ENCODE results near the gene ASXL2.
"Not testable (repeated sequence)": the region's sequence is repeated elsewhere in the genome, so short reads cannot be mapped to it uniquely, and the experiment has no call there.

ASXL2 gene

DNA sequence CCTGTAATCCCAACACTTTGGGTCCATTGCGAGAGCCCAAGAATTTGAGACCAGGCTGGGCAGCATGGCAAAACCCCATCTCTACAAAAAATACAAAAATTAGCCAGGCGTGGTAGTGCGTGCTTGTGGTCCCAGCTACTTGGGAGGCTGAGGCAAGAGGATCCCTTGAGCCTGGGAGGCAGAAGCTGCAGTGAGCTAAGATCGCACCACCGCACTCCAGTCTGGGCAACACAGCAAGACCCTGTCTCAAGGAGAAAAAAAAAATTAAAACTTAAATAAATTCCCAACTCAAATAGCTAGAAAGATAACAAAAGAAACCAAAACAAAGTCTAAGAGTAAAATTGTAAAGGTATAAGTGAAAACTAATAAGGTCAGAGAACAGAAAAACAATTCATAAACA is 6.2 kb downstream of the ASXL2 start:
- H3K4me3 Mint-ChIP-seq = no peak overlapping the region
- H3K27ac Mint-ChIP-seq = no peak overlapping the region
- H3K9me3 Mint-ChIP-seq = no peaks in the 10 kb centered on the region
- no peaks in the 10 kb centered on the region for H3K27me3 Mint-ChIP-seq
- H3K4me1 Mint-ChIP-seq = peaks cover 7 to 44% of the 10 kb centered on the region in 2 donors
- DNase-seq (no peak), ATAC-seq (replicated peaks) (no peak)
- H3K36me3 Mint-ChIP-seq = peaks cover 11 to 16% of the 10 kb centered on the region in 2 donors

DNA sequence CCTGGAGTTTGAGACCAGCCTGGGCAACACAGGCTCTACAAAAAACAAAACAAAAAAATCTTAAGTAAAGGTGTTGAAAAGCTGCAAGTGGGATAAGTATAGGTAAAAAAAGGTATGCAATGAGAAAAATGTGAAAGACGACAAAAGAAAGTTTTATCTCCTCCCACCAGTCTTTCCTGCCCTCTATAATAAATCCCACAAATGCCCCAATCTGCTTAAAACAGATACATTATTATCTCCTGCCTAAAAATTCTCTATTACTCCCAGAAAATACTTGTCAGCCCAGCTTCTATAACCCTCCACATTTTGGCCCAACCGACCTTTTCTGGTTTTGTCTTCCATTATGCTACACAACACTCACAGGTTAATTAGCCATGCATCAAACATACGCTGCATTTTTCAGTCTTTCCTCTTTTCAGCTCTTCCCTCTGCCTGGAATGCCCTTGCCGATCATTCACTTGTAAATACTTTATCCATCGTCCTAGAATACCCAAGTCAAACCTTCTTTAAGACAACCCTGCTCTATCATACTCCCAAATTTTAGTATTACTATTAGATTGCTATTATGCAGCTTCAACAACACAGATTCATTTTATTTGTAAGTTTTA is 10.8 kb downstream of the ASXL2 start:
- H3K27me3 Mint-ChIP-seq = no peaks in the 10 kb centered on the region
- peaks cover 10 to 19% of the 10 kb centered on the region in 2 donors for H3K4me1 Mint-ChIP-seq
- no peak overlapping the region for H3K27ac Mint-ChIP-seq

DNA sequence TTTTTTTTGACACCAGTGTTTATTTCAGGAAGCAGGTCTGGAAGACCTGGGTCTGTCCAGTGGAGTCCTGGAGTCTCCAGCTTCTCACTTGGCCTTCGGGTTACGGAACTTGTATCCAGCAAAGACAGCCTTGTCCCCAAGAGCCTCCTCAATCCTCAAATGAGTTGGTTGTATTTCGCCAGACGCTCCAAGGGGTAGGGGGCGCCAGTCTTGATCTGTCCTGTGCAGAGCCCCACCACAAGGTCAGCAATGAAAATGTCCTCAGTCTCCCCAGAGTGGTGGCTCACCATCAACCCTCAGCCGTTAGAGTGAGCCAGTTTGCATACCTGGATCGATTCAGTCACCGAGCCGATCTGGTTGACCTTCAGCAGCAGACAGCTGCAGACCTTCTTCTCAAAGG is 21.9 kb downstream of the ASXL2 start:
- Mint-ChIP-seq H3K27me3 (no peaks in the 10 kb centered on the region), H3K4me1 (peaks cover 41 to 71% of the 10 kb centered on the region in 2 donors), H3K27ac (peak overlapping the region; percentile 20), H3K36me3 (peaks cover 8 to 13% of the 10 kb centered on the region in 2 donors), H3K4me3 (no peak overlapping the region), H3K9me3 (no peaks in the 10 kb centered on the region)
- DNase-seq (no peak), ATAC-seq (replicated peaks) (no peak)

More for the DNA sequence above, 10.8 kb downstream of the ASXL2 start:
- DNase-seq (no peak), ATAC-seq (replicated peaks) (no peak)
- peaks cover 17 to 19% of the 10 kb centered on the region in 2 donors for H3K36me3 Mint-ChIP-seq
- H3K9me3 Mint-ChIP-seq = no peaks in the 10 kb centered on the region
- H3K4me3 Mint-ChIP-seq = no peak overlapping the region

DNA sequence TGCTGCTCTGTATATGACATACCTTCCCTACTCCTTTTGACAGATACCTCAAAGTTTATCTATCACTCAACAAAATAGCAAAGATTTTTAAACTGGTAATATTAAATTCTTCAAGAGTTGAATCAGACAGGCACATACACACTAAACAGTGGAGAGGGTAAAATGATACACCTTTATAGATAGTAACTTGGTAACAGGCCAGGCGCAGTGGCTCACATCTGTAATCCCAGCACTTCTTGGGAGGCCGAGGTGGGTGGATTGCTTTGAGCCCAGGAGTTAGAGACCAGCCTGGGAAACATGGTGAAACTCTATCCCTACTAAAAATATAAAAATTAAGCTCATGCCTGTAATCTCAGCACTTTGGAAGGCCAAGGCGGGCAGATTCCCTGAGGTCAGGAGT is 23.2 kb downstream of the ASXL2 start:
- H3K36me3 Mint-ChIP-seq = peaks cover 8 to 13% of the 10 kb centered on the region in 2 donors
- no peak for ATAC-seq (replicated peaks)
- peak overlapping the region; percentile 81 for H3K27ac Mint-ChIP-seq

DNA sequence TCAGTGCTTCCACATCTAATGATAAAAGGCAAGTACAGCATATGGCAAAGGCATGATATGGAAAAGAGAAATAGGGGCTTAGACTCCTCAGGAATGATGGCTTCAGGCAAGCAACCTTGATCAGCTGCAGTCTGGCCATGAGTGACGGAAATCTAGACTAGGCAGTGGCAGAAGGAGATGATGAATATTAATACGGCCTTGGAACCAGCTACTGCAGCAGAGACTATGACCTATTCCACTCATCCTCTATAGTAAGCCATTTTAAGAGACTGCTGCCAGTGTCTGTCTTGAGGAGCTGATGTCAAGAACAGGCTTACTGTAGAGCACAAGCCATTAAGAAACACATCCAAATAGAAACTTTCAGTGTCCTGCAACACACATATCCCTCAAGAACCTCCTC is 23.7 kb downstream of the ASXL2 start:
- ATAC-seq (replicated peaks) (no peak), DNase-seq (no peak)
- Mint-ChIP-seq H3K27ac (peak overlapping the region; percentile 81), H3K36me3 (peaks cover 8 to 13% of the 10 kb centered on the region in 2 donors), H3K4me3 (no peak overlapping the region), H3K9me3 (no peaks in the 10 kb centered on the region), H3K27me3 (no peaks in the 10 kb centered on the region), H3K4me1 (peaks cover 33 to 60% of the 10 kb centered on the region in 2 donors)

More for the DNA sequence above, 23.2 kb downstream of the ASXL2 start:
- H3K4me1 Mint-ChIP-seq = peaks cover 33 to 65% of the 10 kb centered on the region in 2 donors
- H3K27me3 Mint-ChIP-seq = no peaks in the 10 kb centered on the region
- no peak for DNase-seq
- no peak overlapping the region for H3K4me3 Mint-ChIP-seq
- H3K9me3 Mint-ChIP-seq = no peaks in the 10 kb centered on the region

DNA sequence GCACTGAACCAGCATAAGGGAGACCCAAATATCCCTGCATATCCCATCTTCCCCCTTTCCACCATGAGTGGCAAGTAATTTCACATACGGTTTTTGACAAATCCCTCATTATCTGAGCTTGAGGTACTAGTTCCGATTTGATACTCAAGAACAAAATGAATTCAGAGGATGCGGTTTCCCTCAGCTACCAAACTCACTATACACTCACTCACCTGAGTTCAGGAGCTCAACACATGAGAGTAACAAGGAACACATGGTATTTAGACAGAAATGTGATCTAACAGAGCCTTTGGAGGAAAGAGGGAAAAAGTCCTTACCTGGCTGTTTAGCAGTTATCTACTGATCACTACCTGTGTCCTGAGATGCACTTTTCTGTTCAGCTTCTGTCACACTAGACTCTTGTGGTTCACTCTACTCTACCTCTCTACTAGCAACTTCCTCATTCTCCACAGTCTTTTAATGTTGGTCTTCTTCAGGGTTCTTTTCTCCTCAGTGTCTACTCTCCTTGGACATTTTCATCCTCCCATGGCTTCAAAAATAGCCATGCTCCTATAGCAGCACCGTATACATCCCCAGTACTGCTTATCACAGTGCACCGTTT is 25.1 kb downstream of the ASXL2 start:
- H3K9me3 Mint-ChIP-seq = no peaks in the 10 kb centered on the region
- ATAC-seq (replicated peaks) (peak; percentile 65 to 71), DNase-seq (no peak)
- H3K4me3 Mint-ChIP-seq = peak overlapping the region; percentile 5 to 14
- peaks cover 5 to 10% of the 10 kb centered on the region in 2 donors for H3K36me3 Mint-ChIP-seq
- H3K4me1 Mint-ChIP-seq = peaks cover 30 to 51% of the 10 kb centered on the region in 2 donors
- H3K27ac Mint-ChIP-seq = peak overlapping the region; percentile 72
- H3K27me3 Mint-ChIP-seq = no peaks in the 10 kb centered on the region

DNA sequence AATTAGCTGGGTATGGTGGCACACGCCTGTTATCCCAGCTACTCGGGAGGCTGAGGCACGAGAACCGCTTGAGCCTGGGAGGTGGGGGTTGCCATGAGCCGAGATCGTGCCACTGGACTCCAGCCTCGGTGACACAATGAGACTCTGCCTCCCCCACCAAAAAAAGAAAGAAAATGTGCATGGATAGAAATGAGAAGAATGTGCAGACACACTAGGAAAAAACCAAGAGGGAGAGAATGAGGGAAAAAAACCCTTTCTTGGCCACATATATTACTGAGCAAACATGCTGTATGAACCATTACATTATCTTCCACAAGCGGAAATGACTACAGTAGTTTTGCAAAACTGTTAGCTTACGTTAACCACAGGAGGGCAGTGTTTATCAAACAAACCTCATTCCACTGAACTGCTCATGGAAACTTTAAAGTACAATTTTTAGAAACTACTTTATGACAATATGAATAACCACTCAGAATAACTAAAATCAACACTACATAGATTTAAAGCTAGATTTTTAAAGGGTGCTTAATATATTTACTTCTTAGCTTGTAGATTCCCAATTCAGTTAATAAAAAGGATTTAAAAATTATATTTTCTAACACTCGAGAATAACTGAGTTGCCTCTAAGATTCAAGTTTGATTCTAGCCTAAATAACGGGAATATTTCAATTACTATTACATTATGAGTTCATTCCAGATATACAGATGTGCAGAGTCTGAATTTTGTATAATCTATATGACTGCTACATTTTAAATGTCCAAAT is 26.4 kb downstream of the ASXL2 start:
- ATAC-seq (replicated peaks) = peak; percentile 97 to 98

DNA sequence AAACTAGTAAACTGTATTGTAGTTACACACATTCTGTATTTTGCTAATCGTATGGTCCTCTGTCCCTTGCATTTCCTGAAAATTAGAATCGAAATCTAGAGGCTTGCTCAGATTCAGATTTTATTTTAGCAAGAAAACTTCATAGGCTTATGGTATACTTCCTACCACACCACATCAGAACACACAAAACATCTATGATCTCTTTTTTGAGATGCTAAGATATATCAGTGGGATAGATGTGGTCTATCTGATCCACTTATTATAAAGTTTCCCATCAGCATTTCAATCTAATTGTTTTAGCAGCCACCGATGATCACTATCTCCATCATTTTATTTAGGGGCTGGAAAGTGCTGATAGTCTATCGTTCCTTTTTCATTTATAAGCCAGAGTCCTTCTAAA is 27.9 kb downstream of the ASXL2 start:
- not testable (repeated sequence) for H3K9me3 Mint-ChIP-seq; DNase-seq; H3K4me3 Mint-ChIP-seq; H3K36me3 Mint-ChIP-seq; ATAC-seq (replicated peaks); H3K27me3 Mint-ChIP-seq
- Mint-ChIP-seq H3K27ac (peak overlapping the region; percentile 47), H3K4me1 (peaks cover 27 to 42% of the 10 kb centered on the region in 2 donors)

More for the DNA sequence above, 26.4 kb downstream of the ASXL2 start:
- peaks cover 9 to 12% of the 10 kb centered on the region in 2 donors for H3K36me3 Mint-ChIP-seq
- H3K4me3 Mint-ChIP-seq = peak overlapping the region; percentile 70 to 73
- no peaks in the 10 kb centered on the region for H3K27me3 Mint-ChIP-seq
- peaks cover 27 to 42% of the 10 kb centered on the region in 2 donors for H3K4me1 Mint-ChIP-seq
- peak overlapping the region; percentile 79 for H3K27ac Mint-ChIP-seq
- DNase-seq = peak; percentile 20
- peaks cover 0 to 4% of the 10 kb centered on the region in 2 donors for H3K9me3 Mint-ChIP-seq

DNA sequence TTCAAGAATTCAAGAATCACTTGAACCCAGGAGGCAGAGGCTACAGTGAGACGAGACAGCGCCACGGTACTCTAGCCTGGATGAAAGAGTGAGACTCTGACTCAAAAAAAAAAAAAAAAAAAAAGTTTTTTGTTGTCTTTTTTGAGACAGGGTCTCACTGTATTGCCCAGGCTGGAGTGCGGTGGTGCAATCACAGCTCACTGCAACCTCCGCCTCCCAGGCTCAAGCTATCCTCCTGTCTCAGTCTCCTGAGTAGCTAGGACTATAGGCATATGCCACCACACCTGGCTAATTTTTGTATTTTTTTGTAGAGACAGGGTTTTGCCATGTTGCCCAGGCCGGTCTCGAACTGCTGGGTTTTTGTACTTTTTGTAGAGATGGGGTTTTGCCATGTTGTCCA is 28.9 kb downstream of the ASXL2 start:
- H3K27ac Mint-ChIP-seq; H3K27me3 Mint-ChIP-seq; H3K9me3 Mint-ChIP-seq; DNase-seq; H3K36me3 Mint-ChIP-seq; ATAC-seq (replicated peaks); H3K4me3 Mint-ChIP-seq: not testable (repeated sequence)
- H3K4me1 Mint-ChIP-seq = peaks cover 22 to 35% of the 10 kb centered on the region in 2 donors

DNA sequence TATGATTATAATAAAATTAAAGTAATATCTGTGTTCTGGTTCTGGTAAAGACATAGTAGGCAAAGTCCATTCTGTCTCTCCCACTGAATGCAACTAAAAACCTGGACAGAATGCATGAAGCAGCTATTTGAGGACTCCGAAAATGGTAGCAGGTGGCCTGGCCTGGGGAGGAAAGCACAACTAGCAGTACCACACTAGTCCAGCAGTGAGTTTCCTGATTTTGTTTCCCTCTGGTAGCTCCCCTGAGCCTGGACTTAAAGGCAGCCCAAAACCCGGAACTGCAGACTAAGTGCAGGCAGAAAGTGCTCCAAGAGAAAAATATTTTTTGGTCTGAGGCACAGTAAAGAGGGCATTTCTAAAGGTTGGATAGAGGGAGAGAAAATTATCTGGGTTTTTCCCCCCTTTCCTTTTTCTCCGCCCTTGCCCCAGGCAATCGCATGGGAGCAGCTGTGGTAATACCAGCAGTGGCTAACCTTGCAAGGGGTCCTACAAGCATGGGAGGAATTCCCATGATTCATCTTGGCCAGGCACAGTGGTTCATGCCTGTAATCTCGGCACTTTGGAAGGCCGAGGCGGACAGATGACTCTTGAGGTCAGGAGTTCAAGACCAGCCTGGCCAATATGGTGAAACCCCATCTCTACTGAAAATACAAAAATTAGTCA is 32.3 kb downstream of the ASXL2 start:
- Mint-ChIP-seq H3K9me3 (peaks cover 0 to 4% of the 10 kb centered on the region in 2 donors), H3K27ac (no peak overlapping the region), H3K36me3 (peaks cover 4 to 9% of the 10 kb centered on the region in 2 donors), H3K4me3 (no peak overlapping the region), H3K4me1 (peaks cover 0 to 7% of the 10 kb centered on the region in 2 donors), H3K27me3 (no peaks in the 10 kb centered on the region)
- DNase-seq (no peak), ATAC-seq (replicated peaks) (no peak)

DNA sequence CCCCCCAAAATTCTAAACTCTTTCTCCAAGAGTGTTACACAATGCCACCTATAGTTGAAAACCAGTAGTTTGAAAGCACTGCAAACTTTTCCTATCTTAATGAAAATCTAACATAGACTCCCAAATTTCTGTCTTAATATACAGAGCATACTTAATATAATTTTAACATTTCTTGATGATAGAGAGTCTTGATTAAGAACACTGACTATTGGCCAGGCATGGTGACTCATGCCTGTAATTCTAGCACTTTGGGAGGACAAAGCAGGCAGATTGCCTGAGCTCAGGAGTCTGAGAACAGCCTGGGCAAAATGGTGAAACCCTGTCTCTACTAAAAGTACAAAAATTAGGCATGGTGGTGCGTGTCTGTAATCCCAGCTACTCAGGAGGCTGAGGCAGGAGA is 34.2 kb downstream of the ASXL2 start:
- ATAC-seq (replicated peaks) (no peak), DNase-seq (no peak)
- Mint-ChIP-seq H3K4me1 (no peaks in the 10 kb centered on the region), H3K27ac (no peak overlapping the region), H3K9me3 (peaks cover 0 to 4% of the 10 kb centered on the region in 2 donors), H3K27me3 (no peaks in the 10 kb centered on the region), H3K4me3 (no peak overlapping the region), H3K36me3 (peaks cover 7 to 14% of the 10 kb centered on the region in 2 donors)

DNA sequence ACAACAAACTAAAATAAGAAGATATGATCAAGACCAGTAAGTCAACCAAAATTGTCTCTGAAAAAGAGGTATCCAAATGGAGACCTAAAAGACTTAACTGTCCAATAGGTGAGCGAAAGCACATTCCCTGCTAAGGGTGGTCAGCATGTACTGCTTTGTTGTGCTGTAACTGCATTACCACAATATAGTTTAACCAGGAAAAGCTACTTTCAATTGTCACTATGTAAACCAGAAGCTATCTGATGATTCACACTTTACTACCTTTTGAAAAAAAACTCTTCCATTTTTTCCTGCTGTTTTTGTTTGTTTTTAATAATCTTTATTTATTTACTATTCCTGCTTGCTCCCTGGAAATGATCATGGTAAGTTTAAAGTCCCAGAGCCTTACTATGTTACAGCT is 36.1 kb downstream of the ASXL2 start:
- peaks cover 4 to 11% of the 10 kb centered on the region in 2 donors for H3K36me3 Mint-ChIP-seq
- no peak overlapping the region for H3K4me3 Mint-ChIP-seq
- H3K27me3 Mint-ChIP-seq = no peaks in the 10 kb centered on the region
- ATAC-seq (replicated peaks) = no peak
- DNase-seq = no peak
- H3K4me1 Mint-ChIP-seq = peaks cover 0 to 5% of the 10 kb centered on the region in 2 donors
- no peak overlapping the region for H3K27ac Mint-ChIP-seq
- peaks cover 0 to 2% of the 10 kb centered on the region in 2 donors for H3K9me3 Mint-ChIP-seq

DNA sequence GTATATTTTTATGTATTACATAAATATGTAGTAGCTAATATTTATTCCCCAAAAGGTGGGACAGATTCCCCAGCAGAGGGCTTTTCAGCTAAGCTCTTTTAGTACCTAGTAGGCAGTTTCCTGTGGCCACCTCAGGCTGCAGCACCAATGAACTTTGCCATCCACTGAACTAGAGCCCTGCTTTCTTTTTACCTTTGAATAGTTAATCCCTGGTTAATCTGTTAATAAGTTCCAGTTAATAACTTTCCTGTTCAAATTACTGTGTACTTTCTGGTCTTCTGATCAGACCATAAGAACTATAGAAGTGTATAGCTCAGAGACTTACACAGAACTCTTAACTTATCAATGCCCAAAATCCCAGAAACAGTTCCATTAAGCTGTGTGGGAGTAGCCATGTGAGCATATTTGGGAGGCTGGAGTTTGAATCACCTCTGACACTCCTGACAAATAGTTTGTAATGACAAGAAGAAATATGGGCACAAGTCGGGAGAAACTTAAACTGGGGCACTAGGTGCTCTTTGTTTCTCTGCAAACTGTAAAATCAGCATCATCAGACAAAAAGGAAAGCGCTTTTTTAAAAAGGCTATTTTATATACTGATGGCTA is 40.0 kb downstream of the ASXL2 start:
- H3K4me1 Mint-ChIP-seq = peaks cover 0 to 5% of the 10 kb centered on the region in 2 donors
- H3K27ac Mint-ChIP-seq = no peak overlapping the region

DNA sequence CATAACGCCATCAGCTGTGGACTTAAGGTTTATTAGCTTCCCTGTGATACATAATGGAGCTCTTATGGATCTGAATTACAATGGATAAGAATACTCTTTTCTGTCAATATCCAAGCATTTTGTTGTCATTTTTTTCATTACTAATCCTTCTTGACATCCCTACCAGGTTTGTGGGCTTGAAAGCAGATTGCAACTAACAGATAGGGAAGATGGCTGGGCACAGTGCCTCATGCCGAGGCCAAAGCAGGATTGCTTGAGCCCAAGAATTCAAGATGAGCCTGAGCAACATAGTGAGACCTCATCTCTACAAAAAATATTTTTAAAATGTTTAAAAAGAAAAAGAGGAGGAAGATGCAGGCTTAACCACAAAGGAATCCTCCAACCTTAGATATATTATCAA is 42.4 kb downstream of the ASXL2 start:
- DNase-seq (no peak), ATAC-seq (replicated peaks) (no peak)
- H3K36me3 Mint-ChIP-seq = peaks cover 32 to 45% of the 10 kb centered on the region in 2 donors
- no peak overlapping the region for H3K4me3 Mint-ChIP-seq
- H3K27ac Mint-ChIP-seq = no peak overlapping the region
- peaks cover 4 to 23% of the 10 kb centered on the region in 2 donors for H3K4me1 Mint-ChIP-seq
- H3K27me3 Mint-ChIP-seq = no peaks in the 10 kb centered on the region
- H3K9me3 Mint-ChIP-seq = peaks cover 9 to 13% of the 10 kb centered on the region in 2 donors

More for the DNA sequence above, 40.0 kb downstream of the ASXL2 start:
- H3K9me3 Mint-ChIP-seq = peaks cover 0 to 3% of the 10 kb centered on the region in 2 donors
- ATAC-seq (replicated peaks) = no peak
- no peaks in the 10 kb centered on the region for H3K27me3 Mint-ChIP-seq
- H3K36me3 Mint-ChIP-seq = peaks cover 15 to 27% of the 10 kb centered on the region in 2 donors
- H3K4me3 Mint-ChIP-seq = no peak overlapping the region
- DNase-seq = no peak

Data from stimulated activated naive B cell treated with anti-CD40 and anti-IgM and Interleukin-4, amounts not matched to agents 10 μg/mL and 1 μg/mL and 100 μg/mL, for 72 hours (primary cell).